ENCODE measurements around the gene INPP5E.

- no peak for TF ChIP-seq CTCF (IDR thresholded peaks at IDR 0.05)
- no peak for TF ChIP-seq POLR2A (IDR thresholded peaks at IDR 0.05)
Observed at GRCh38 chr9:136409557-136410455, 29.8 kb downstream of the INPP5E start.

Measured in uterus (tissue), 2 donors.